G401.6 (cell line): ENCODE data around the gene OR5W2.
A peak's percentile ranks its signal among the peaks of the same experiment; 100 is the strongest.
"Not testable (repeated sequence)": the region's sequence is repeated elsewhere in the genome, so short reads cannot be mapped to it uniquely, and the experiment has no call there.

ENCODE experiments used
- FAIRE-seq: peaks from 2 replicates; lab custom pipeline; 2012; peaks lifted over from hg19 to GRCh38; lab: Jason Lieb, UNC

Gene OR5W2

DNA sequence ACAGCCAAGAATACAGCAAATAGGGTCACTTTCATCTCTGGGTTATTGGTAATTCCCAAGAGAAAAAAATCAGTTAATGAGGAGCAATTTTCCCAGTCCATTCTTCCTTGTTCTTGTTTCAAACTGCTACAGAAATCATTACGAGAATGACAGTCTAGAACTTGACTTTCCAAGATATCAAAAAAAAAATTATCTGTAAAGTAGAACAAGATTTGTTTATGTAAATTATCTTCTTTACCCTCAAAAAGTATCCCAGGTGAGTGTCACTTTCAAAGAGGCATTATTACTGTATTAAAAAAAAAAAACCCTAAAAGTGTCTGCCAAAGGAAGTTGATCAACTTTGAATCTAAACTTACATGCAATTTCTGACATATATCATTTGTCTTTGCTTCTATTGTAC lies at the start of gene OR5W2:
OR5W2 (minus strand) TSS at position 101 of the 400 bp plus-strand sequence; CDS start at position 101, 0 bp downstream.
- FAIRE-seq, result no peak

DNA sequence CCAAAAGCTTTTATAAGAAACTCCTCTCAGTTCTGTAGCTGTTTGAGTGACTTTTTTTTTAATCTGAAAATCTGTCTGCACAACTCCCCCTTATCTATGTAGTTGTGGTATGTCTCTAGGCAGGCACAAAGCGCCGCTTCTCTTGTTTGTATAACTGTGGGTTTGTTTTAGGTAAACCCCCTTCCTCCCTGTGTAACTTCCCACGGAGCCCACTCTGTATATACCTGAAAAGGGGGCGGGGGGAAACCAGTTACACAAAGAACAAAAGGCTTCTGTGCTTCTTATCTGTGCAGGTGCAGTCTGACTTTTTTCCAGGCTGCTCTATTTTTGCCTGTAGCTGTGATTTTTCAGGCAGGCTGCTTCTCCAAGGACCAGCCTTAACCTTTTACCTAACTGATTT lies 42.1 kb upstream of the OR5W2 start:
- FAIRE-seq, result no peak

DNA sequence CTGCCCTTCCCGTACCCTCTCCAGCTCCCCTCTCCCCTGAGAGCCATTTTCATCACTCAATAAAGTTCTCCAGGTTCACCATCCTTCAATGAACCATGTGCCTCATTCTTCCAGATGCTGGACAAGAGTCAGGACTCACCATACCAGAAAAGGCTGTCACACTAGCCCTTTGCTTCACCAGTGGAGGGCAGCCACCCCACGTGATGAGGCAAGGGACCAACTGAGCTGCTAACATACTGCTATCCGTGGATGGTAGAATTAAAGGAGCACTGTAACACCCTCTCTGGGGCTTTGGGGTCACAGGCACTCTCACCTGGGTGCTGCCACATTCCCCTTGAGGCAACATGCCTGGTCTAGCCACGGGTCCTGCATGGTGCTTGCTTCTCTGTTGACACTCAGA lies 34.9 kb upstream of the OR5W2 start:
- no peak for FAIRE-seq

DNA sequence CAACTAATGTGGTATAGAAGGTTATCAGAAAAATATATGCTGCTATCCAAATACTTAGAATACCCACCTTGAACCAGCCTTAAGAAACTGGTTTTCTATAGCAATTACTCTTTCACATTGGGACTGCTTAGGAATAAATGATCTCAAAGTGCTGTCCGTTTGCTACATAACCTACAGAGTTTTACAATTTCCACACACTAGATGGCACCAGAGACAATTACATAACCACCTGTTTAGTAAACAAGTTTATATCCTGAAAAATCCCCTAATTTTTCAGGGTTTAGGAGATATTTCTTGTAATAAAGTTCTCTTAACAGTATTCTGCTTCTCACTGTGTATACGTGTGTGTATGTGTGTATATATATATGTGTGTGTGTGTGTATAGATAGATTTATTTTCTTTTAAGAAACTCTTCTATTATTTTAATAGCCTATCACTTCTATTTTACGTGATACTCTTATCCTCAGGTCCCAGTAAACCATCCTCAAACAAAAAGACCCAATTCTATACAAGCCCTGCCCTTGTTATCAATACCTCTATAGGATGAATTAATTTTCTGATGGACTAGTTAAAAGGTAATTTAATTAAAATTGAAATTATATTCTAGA lies 28.5 kb upstream of the OR5W2 start:
- no peak for FAIRE-seq

DNA sequence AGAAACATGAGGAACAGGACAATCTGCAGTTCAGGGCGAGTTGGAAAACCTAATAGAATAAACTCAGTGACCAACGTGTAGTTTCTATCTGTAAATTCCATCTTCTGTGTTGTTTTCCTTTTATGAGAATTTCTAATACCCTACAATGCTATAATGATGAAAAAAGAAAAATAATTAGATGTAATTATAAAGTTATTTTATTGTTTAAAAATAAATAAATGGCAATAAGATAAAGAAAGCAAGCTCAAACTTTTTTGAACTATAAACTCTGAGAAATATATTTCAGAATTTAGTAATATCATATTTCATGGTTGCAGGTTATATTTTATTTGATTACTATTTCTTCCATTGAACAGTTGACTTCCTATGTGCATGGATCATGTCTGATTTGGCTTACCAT lies 21.9 kb upstream of the OR5W2 start, which contains the start of gene OR5I1:
OR5I1 (minus strand) TSS at position 101 of the 400 bp plus-strand sequence; CDS start at position 101, 0 bp downstream.
- FAIRE-seq, result peak; percentile 8

DNA sequence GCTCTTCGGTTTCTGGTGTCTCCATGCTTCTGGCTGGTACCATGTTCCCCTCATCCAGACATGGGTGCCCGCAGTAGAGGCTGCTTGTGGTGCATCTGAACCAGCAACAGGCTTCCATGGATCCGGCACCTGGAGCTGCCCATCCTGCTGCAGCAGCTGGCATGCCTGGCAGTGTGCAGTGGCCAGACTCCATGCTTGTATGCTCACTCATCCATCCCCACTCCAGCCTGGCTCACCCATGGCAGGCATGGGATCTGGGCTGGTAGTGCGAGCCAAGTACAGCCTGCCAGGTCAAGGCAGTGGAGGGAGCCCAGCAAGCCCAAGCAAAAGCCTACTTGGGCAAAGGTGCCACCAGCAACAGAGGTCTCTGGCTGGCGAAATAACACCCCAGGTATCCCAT lies 6.2 kb upstream of the OR5W2 start:
- no peak for FAIRE-seq

DNA sequence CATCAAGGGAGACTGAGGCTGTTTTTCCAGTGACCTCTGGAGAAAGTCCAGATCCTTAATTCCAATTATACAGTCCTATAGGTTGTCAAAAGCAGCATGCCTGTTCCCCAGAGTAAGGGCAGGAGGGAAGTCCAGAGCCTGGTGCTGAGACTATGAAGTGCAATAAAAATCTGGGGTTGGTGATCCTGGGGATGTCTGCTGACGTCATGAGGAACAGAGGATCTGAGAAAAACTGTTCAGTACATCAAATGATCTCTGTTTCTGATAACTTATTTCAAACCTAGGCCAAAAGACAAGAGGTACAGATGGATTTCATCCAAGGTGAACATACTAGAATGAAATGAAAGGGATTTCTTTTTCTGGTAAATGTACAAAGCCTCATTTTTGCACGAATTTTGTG lies 12.1 kb downstream of the OR5W2 start:
- no peak for FAIRE-seq

DNA sequence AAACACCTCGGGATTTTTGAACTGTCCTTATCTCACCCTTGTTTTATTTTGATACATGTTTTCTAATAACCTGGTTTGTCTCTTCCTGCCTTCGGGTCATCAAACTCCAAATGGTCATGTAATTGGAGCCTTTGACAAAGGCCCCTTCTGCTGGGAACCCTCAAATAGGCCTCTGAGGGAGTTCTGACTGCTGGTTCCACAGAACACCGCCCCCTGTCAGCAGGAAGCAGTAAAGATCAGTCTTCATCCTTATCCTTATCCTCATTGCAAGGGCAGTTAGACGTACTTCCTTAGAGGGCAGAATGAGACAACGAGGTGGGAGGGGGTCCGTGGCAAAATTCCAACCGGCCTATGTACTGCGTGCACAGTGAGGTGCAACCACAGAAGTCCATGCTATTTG lies 19.2 kb downstream of the OR5W2 start:
- FAIRE-seq, result no peak

DNA sequence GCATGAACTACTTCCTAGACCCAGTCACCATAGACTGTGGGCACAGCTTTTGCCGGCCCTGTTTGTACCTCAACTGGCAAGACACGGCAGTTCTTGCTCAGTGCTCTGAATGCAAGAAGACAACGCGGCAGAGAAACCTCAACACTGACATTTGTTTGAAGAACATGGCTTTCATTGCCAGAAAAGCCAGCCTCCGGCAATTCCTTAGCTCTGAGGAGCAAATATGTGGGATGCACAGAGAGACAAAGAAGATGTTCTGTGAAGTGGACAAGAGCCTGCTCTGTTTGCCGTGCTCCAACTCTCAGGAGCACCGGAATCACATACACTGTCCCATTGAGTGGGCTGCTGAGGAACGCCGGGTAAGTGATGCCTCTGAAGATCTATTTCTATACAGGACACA lies 28.9 kb downstream of the OR5W2 start:
- not testable (repeated sequence) for FAIRE-seq

DNA sequence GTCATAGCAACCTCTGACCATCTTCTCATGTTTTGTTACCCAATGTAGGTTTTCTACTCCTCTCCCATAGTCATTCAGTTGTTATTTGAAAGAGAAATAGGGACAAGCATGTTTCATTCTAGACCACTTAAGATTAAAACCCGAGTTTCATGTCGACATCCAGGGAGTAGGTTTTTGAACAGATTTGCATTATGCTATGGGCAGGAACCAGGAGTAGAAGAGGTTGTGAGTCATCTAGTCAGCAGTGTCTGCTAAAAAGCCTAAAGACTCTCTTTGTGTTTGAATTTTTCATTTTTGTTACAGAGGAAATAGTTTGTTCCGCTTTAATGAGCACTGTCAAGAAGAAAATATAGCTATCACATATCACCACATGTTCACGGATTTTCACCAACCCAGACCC lies 29.4 kb downstream of the OR5W2 start:
- not testable (repeated sequence) for FAIRE-seq

DNA sequence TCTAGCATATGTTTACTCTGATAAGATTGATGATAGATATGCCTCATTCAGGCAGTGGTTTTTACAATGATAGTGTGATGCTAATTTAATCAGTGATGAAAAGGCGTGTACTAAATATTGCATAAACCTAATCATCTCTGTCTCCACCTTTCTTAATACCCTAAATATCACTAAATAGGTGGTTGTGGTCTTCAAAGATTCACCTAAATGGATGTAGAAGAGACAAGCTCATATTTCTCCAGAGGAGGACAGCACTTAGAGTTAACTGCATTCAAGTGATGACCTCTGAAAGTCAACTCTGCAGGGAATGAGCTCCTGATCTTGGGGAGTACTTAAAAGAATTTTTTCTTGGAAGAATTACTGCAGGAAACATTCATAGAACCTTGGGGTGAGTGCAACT lies 31.4 kb downstream of the OR5W2 start, which contains the start of gene TRIM51:
TRIM51 (plus strand) TSS at position 301 of the 400 bp plus-strand sequence. CDS start 2,132 bp downstream, outside the sequence.
- not testable (repeated sequence) for FAIRE-seq

DNA sequence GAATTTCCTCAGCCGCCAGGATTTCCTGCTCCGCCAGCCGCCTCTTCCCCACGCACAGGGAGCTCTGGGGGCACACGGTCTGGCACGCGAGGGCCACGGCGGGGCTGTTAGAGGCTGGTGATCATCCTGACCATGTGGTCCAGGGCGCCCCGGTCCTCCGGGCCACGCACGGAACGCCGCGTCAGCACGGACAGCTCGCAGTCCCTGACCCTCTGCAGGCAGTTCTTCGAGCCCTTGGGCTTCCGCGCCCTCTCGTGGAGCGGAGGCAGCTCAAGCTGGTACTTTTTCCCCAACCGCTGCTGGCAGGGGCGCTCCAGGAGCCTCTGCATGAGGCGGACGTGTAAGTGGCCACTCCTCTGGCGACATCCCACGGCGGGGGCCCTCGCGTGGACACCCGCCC lies 41.2 kb downstream of the OR5W2 start:
- FAIRE-seq, result not testable (repeated sequence)

DNA sequence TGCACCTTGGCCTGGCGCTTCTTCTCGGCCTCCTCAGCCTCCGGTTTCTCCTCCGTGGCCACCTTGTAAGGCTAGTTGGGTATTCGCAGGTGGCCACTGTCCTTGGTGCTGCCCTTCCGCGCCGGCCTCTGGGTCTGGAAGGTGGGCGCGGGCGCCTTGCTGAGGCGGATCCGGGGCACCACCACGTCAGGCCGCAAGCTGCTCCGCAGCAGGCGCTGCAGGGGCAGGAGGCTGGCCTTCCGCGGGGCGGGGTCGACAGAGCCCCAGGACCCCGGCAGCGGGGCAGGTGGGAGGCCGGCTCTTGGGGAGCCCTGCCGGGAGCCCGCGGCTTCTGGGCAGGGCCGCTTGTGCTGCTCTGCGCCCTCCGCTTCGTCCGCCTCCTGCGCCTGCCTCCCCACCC lies 41.7 kb downstream of the OR5W2 start:
- not testable (repeated sequence) for FAIRE-seq

DNA sequence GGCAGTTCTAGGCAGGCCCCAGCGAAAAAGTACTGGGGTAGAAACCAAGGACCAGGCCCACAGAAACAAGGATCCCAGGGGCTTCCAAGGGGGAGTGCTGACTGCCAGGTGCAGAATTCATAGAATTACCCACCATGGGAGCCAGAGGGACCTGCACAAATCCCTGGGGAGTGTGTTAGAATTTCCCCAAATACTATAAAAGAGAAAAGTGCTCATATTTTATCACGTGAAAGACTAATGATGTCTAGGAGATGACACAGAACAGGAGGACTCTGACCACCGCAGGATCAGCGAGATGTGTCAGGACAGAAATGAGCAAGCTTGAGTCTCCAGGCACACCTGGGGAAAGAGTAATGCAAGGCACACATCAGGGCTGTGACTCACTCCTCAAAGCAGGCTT lies 47.0 kb downstream of the OR5W2 start:
- FAIRE-seq, result not testable (repeated sequence)
